GM18511 (cell line): ENCODE measurements around the gene RPL15.

Experiments
- ATAC-seq: cut with Tn5 transposase; IDR thresholded peaks from one replicate; pipeline ENCODE4 v1.9.1; 2021; ENCODE audit warnings: mild to moderate bottlenecking, moderate library complexity; ENCODE audit not compliant: unreplicated experiment

The RPL15 gene

GRCh38 chr3:23959135-23959900 is 42.4 kb downstream of the RPL15 start:
- ATAC-seq, result peak; percentile 67

DNA sequence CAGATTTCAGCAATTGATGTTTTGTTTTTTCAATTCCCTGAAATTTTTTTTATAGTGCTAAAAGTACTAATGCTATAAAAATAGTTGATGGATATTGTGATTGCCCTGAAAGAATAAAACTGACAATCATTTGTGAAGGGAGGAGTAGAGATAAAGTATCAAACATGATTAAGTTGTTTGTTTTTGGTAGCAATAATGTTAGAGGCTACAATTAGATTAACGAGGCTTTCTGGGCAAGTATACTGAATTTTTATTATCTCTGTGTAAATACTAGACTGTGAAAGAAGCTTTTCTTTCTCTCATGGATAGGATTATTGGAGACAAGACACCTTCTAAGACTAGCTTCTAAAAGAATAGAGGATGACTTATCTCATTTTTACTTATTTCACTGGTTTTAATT is 43.7 kb downstream of the RPL15 start:
- ATAC-seq, result no peak

GRCh38 chr3:23961066-23961465 is 44.1 kb downstream of the RPL15 start:
- ATAC-seq, result no peak

DNA sequence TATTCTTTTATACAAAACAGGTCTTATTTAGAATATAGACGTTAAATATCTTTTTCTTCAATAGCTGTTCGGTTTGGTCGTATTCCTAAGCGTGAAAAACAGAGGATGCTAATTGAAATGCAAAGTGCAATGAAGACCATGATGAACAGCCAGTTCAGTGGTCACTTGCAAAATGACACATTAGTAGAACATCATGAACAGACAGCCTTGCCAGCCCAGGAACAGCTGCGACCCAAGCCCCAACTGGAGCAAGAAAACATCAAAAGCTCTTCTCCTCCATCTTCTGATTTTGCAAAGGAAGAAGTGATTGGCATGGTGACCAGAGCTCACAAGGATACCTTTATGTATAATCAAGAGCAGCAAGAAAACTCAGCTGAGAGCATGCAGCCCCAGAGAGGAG is 45.0 kb downstream of the RPL15 start:
- no peak for ATAC-seq

DNA sequence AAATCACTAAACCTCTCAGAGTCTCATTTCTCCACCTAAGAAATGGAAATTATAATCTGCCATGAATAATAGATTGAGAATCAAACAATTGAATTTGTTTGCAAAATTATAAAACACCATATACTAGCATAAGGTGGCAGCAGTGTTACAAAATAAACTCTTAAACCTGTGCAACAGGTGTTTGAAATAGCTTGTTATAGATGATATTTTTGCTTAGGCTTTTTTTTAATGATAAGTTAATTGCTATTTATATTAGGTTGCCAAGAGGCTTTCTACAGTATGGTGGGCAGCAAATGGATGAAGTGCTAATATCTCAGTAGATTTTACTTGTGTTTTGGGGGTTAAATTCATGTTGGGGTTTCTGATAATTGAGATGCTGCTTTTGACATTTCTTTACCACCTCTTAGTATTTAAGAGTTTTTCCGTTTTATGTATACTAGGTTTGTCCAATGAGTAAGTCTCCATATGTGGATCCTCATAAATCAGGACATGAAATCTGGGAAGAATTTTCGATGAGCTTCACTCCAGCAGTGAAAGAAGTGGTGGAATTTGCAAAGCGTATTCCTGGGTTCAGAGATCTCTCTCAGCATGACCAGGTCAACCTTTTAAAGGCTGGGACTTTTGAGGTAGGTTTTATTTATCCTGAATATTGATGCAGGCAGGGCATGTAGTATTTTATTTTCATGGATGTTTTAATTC is 47.8 kb downstream of the RPL15 start:
- no peak for ATAC-seq

GRCh38 chr3:23966328-23966727 is 49.4 kb downstream of the RPL15 start:
- ATAC-seq, result no peak

DNA sequence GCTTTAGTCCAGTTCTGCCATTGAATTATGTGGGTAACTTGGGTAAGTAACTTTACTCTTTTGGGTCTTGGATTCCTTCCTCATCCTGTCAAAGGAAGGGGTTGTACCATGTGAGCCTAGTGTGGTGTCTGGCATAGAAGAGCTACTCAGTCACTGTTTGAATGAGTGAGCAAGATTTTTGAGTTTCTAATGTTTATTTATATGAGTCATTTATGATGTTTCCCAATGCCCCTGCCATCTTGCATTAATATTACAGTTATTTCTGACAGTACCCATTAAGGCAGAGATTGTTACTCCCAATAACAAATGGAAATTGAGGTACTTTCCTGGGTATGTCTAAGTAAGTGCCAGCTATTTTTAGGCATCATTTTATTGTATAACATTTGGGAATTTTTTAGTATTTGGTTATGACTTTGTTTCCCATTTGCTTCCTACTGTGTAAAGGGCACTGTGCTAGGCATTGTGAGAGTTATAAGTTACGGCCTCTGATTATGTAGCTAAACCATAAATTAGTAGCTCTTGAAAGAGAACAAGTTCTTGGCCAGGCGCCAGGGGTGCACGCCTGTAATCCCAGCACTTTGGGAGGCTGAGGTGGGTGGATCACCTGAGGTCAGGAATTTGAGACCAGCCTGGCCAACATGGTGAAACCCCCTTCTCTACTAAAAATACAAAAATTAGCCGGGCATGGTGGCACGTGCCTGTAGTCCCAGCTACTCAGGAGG is 51.7 kb downstream of the RPL15 start:
- no peak for ATAC-seq

GRCh38 chr3:23969393-23969792 is 52.5 kb downstream of the RPL15 start:
- no peak for ATAC-seq
